Stimulated activated CD4-positive, alpha-beta T cell treated with anti-CD3 and anti-CD28 coated beads, Interleukin-15, amount 100 ng/mL, for 1 hour (primary cell): ENCODE measurements around the gene TTF2.
"Not testable (repeated sequence)": the region's sequence is repeated elsewhere in the genome, so short reads cannot be mapped to it uniquely, and the experiment has no call there.

Source experiments
- DNase-seq, 2 donors: peaks; one replicate each; pipeline ENCODE4 v3.0.0-alpha.2; 2020; ENCODE audit warnings: low read depth in 1 of 2, low spot score in 1 of 2

The TTF2 gene

GRCh38 chr1:117092594-117092993 lies 32.5 kb downstream of the TTF2 start:
- no peak for DNase-seq

GRCh38 chr1:117093091-117093534 lies 33.0 kb downstream of the TTF2 start:
- DNase-seq: no peak

GRCh38 chr1:117093870-117094621 lies 33.9 kb downstream of the TTF2 start:
- DNase-seq: no peak

GRCh38 chr1:117094841-117095604 lies 34.9 kb downstream of the TTF2 start:
- no peak for DNase-seq

GRCh38 chr1:117096951-117097408 lies 36.9 kb downstream of the TTF2 start:
- DNase-seq: no peak

GRCh38 chr1:117097443-117097842 lies 37.3 kb downstream of the TTF2 start:
- DNase-seq: no peak

- DNase-seq: no peak
Observed at GRCh38 chr1:117098287-117098890, 38.3 kb downstream of the TTF2 start.

- no peak for DNase-seq
Observed at GRCh38 chr1:117101334-117101733, 41.2 kb downstream of the TTF2 start.

GRCh38 chr1:117101858-117102257 lies 41.7 kb downstream of the TTF2 start:
- not testable (repeated sequence) for DNase-seq

GRCh38 chr1:117104986-117105385 lies 44.9 kb downstream of the TTF2 start:
- no peak for DNase-seq

GRCh38 chr1:117105722-117106121 lies 45.6 kb downstream of the TTF2 start:
- DNase-seq: no peak

GRCh38 chr1:117106478-117106877 lies 46.4 kb downstream of the TTF2 start:
- DNase-seq: no peak

- no peak for DNase-seq
Observed at GRCh38 chr1:117107364-117107763, 47.2 kb downstream of the TTF2 start.

GRCh38 chr1:117110774-117111173 lies 50.6 kb downstream of the TTF2 start:
- DNase-seq: no peak

- no peak for DNase-seq
Observed at GRCh38 chr1:117112047-117112717, 52.1 kb downstream of the TTF2 start.

- no peak for DNase-seq
Observed at GRCh38 chr1:117113199-117113598, 53.1 kb downstream of the TTF2 start.

GRCh38 chr1:117114877-117115276 lies 54.8 kb downstream of the TTF2 start:
- DNase-seq: no peak

GRCh38 chr1:117116090-117116783 lies 56.1 kb downstream of the TTF2 start:
- DNase-seq: no peak

- DNase-seq: no peak
Observed at GRCh38 chr1:117116784-117117130, 56.6 kb downstream of the TTF2 start.

- no peak for DNase-seq
Observed at GRCh38 chr1:117117697-117118096, 57.6 kb downstream of the TTF2 start.

- no peak for DNase-seq
Observed at GRCh38 chr1:117118137-117118536, 58.0 kb downstream of the TTF2 start.
